ENCODE measurements around the gene SLC24A5.

SLC24A5 gene

GRCh38 chr15:48132874-48133273 lies 12.1 kb downstream of the SLC24A5 start:
- DNase-seq (ENCODE audit: insufficient read length, low spot score) (no peak), FAIRE-seq (no peak)
- TF ChIP-seq CTCF (IDR thresholded peaks at IDR 0.05; ENCODE audit: insufficient read depth, missing control alignments): no peak

GRCh38 chr15:48143856-48144255 lies 23.1 kb downstream of the SLC24A5 start:
- FAIRE-seq (no peak), DNase-seq (ENCODE audit: insufficient read length, low spot score) (no peak)
- no peak for TF ChIP-seq CTCF (IDR thresholded peaks at IDR 0.05; ENCODE audit: insufficient read depth, missing control alignments)

- FAIRE-seq (no peak), DNase-seq (ENCODE audit: insufficient read length, low spot score) (no peak)
- TF ChIP-seq CTCF (IDR thresholded peaks at IDR 0.05; ENCODE audit: insufficient read depth, missing control alignments): no peak
Measured at GRCh38 chr15:48144889-48145288, 24.1 kb downstream of the SLC24A5 start.

- FAIRE-seq: no peak
- no peak for DNase-seq (ENCODE audit: insufficient read length, low spot score)
- no peak for TF ChIP-seq CTCF (IDR thresholded peaks at IDR 0.05; ENCODE audit: insufficient read depth, missing control alignments)
Measured at GRCh38 chr15:48145923-48146322, 25.1 kb downstream of the SLC24A5 start.

GRCh38 chr15:48147358-48147757 lies 26.6 kb downstream of the SLC24A5 start:
- DNase-seq (ENCODE audit: insufficient read length, low spot score) (no peak), FAIRE-seq (peak; percentile 44)
- TF ChIP-seq CTCF (IDR thresholded peaks at IDR 0.05; ENCODE audit: insufficient read depth, missing control alignments): no peak

GRCh38 chr15:48149858-48150257 lies 29.1 kb downstream of the SLC24A5 start:
- no peak for TF ChIP-seq CTCF (IDR thresholded peaks at IDR 0.05; ENCODE audit: insufficient read depth, missing control alignments)
- FAIRE-seq (no peak), DNase-seq (ENCODE audit: insufficient read length, low spot score) (no peak)

GRCh38 chr15:48153526-48153925 lies 32.7 kb downstream of the SLC24A5 start:
- DNase-seq (ENCODE audit: insufficient read length, low spot score) (no peak), FAIRE-seq (no peak)
- no peak for TF ChIP-seq CTCF (IDR thresholded peaks at IDR 0.05; ENCODE audit: insufficient read depth, missing control alignments)

Measured in D721Med (cell line).